Liver (tissue), 9 donors: Measurements from ENCODE around the gene TPH1. TPM values are rescaled to one million over a fixed set of nuclear protein-coding genes. Genes with fewer than 3 reads are reported as not detected.

Source experiments
- DNase-seq: peaks from one replicate; pipeline ENCODE4 v3.0.0-alpha.2; 2017; ENCODE audit warnings: low spot score
- H3K27ac ChIP-seq, 2 donors: one replicate each; pipeline ENCODE4 v1.7.0; 2013; ENCODE audit warnings: inconsistent platforms in 2 of 2, low read length in 2 of 2, control low read depth in 1 of 2, low read depth in 1 of 2, mild to moderate bottlenecking in 1 of 2
- H3K27me3 ChIP-seq, 4 donors: one replicate each; pipeline versions ENCODE4 v1.6.1 to v1.7.0; 2013; ENCODE audit warnings: low read length in 3 of 4, inconsistent platforms in 1 of 4, mild to moderate bottlenecking in 1 of 4, moderate library complexity in 1 of 4; ENCODE audit not compliant: control insufficient read depth in 4 of 4, insufficient read depth in 4 of 4
- H3K36me3 ChIP-seq, 4 donors: one replicate each; pipeline versions ENCODE4 v1.6.1 to v1.7.0; 2013; ENCODE audit warnings: low read length in 3 of 4, mild to moderate bottlenecking in 3 of 4, low read depth in 1 of 4, moderate library complexity in 1 of 4; ENCODE audit not compliant: control insufficient read depth in 4 of 4, insufficient read depth in 3 of 4
- H3K4me1 ChIP-seq, 4 donors: one replicate each; pipeline versions ENCODE4 v1.6.1 to v1.7.0; 2013; ENCODE audit warnings: low read length in 3 of 4, mild to moderate bottlenecking in 3 of 4, moderate library complexity in 1 of 4; ENCODE audit not compliant: control insufficient read depth in 4 of 4, insufficient read depth in 4 of 4
- H3K4me3 ChIP-seq, 3 donors: one replicate each; pipeline versions ENCODE4 v1.6.1 to v1.7.0; 2013; ENCODE audit warnings: low read length in 3 of 3, control low read depth in 1 of 3, low read depth in 1 of 3, mild to moderate bottlenecking in 1 of 3
- H3K9ac ChIP-seq, 2 donors: one replicate each; pipeline ENCODE4 v1.7.0; 2013; ENCODE audit warnings: low read length in 2 of 2, mild to moderate bottlenecking in 2 of 2, moderate library complexity in 2 of 2, control low read depth in 1 of 2, low read depth in 1 of 2
- H3K9me3 ChIP-seq, 4 donors: one replicate each; pipeline versions ENCODE4 v1.6.1 to v1.7.0; 2013; ENCODE audit warnings: low read length in 3 of 4; ENCODE audit not compliant: control insufficient read depth in 4 of 4
- ATF3 ChIP-seq: IDR thresholded peaks from 2 replicates; pipeline ENCODE4 v1.6.1; 2016; ENCODE audit warnings: antibody characterized with exemption
- CTCF ChIP-seq: fragments of 150-350 bp; IDR thresholded peaks from 2 replicates; pipeline ENCODE4 v1.5.1; 2017; ENCODE audit warnings: improper control_type of control experiment, low read depth, low read length; ENCODE audit not compliant: missing input control
- EGR1 ChIP-seq, 2 donors: IDR thresholded peaks; 2 replicates each; pipeline ENCODE4 v1.6.1; 2016 to 2018; ENCODE audit warnings: antibody characterized with exemption in 2 of 2, low read depth in 2 of 2
- FOXA1 ChIP-seq: IDR thresholded peaks from 2 replicates; pipeline ENCODE4 v1.6.1; 2016; ENCODE audit warnings: antibody characterized with exemption
- FOXA2 ChIP-seq: IDR thresholded peaks from 2 replicates; pipeline ENCODE4 v1.6.1; 2016; ENCODE audit warnings: antibody characterized with exemption
- GABPA ChIP-seq, 2 donors: IDR thresholded peaks in 1 of 2; conservative IDR thresholded peaks in 1 of 2; 2 replicates each; pipeline ENCODE4 v1.6.1; 2016; ENCODE audit warnings: antibody characterized with exemption in 2 of 2, mild to moderate bottlenecking in 1 of 2, moderate library complexity in 1 of 2
- HNF4A ChIP-seq, 2 donors: conservative IDR thresholded peaks; 2 replicates each; pipeline ENCODE4 v1.6.1; 2016; ENCODE audit warnings: antibody characterized with exemption in 2 of 2, mild to moderate bottlenecking in 2 of 2
- HNF4G ChIP-seq: IDR thresholded peaks from 2 replicates; pipeline ENCODE4 v1.6.1; 2016; ENCODE audit warnings: antibody characterized with exemption
- JUND ChIP-seq, 2 donors: IDR thresholded peaks; 2 replicates each; pipeline ENCODE4 v1.6.1; 2016; ENCODE audit warnings: antibody characterized with exemption in 2 of 2
- MAX ChIP-seq: IDR thresholded peaks from 2 replicates; pipeline ENCODE4 v1.6.1; 2016; ENCODE audit warnings: antibody characterized with exemption
- NR2F2 ChIP-seq: IDR thresholded peaks from 2 replicates; pipeline ENCODE4 v1.6.1; 2016; ENCODE audit warnings: antibody characterized with exemption
- RAD21 ChIP-seq, 2 donors: IDR thresholded peaks; 2 replicates each; pipeline ENCODE4 v1.6.1; 2016; ENCODE audit warnings: antibody characterized with exemption in 2 of 2, mild to moderate bottlenecking in 2 of 2
- REST ChIP-seq: IDR thresholded peaks from 2 replicates; pipeline ENCODE4 v1.6.1; 2016; ENCODE audit warnings: antibody characterized with exemption, mild to moderate bottlenecking
- RXRA ChIP-seq, 2 donors: IDR thresholded peaks; 2 replicates each; pipeline ENCODE4 v1.6.1; 2017 to 2018; ENCODE audit warnings: antibody characterized with exemption in 2 of 2, mild to moderate bottlenecking in 1 of 2
- SP1 ChIP-seq: IDR thresholded peaks from 2 replicates; pipeline ENCODE4 v1.6.1; 2018; ENCODE audit warnings: antibody characterized with exemption, mild to moderate bottlenecking
- TAF1 ChIP-seq: conservative IDR thresholded peaks from 2 replicates; pipeline ENCODE4 v1.6.1; 2016; ENCODE audit warnings: antibody characterized with exemption, mild to moderate bottlenecking
- YY1 ChIP-seq: IDR thresholded peaks from 2 replicates; pipeline ENCODE4 v1.6.1; 2016; ENCODE audit warnings: antibody characterized with exemption, mild to moderate bottlenecking
- ZBTB33 ChIP-seq: IDR thresholded peaks from 2 replicates; pipeline ENCODE4 v1.6.1; 2016; ENCODE audit warnings: antibody characterized with exemption
- WGBS: extraction: QIAGEN DNeasy Blood & Tissue Kit; methylation state at CpG from one replicate; pipeline ENCODE4 v1.1.7; 2013; 5-methylcytosine and 5-hydroxymethylcytosine counted together
- polyA plus RNA-seq, 2 donors: library from polyadenylated mRNA; stranded (reverse) in 1 of 2; unstranded in 1 of 2; fragments of 200-250 nt in 1 of 2; fragments of >200 nt in 1 of 2; fragmentation: Nextera tagmentation in 1 of 2; extraction: Ambion mirVana in 1 of 2; gene quantifications; one replicate each; pipeline versions ENCODE4 v1.2.1 to v1.2.3, GENCODE V29; 2013 to 2015
- total RNA-seq, 2 donors: library from RNA; depleted of rRNA; stranded (reverse); fragments of >200 nt; gene quantifications; one replicate each; pipeline ENCODE4 v1.2.3, GENCODE V29; 2014
- donor health status: healthy.
- donor health status: healthy.
- donor health status: healthy.
- donor health status: healthy.
- donor health status: healthy.

Gene TPH1
- total and polyA plus RNA-seq, 4 donors: 0.01 to 0.19 (median 0.10) TPM

- Histone ChIP-seq H3K27ac (no peak overlapping the region), H3K9ac (no peak overlapping the region), H3K36me3 (peaks cover 4 to 50% (median 29%) of the 10 kb centered on the region in 4 donors), H3K4me3 (no peak overlapping the region), H3K27me3 (no peaks in the 10 kb centered on the region), H3K4me1 (no peaks in the 10 kb centered on the region), H3K9me3 (no peaks in the 10 kb centered on the region)
- no peak for DNase-seq
- TF ChIP-seq RAD21 (IDR thresholded peaks at IDR 0.05) (no peak), RXRA (IDR thresholded peaks at IDR 0.05) (no peak), SP1 (no peak), REST (no peak), HNF4A (conservative IDR thresholded peaks at IDR 0.05) (no peak), TAF1 (no peak), HNF4G (no peak), ZBTB33 (no peak), YY1 (no peak), JUND (IDR thresholded peaks at IDR 0.05) (no peak), GABPA (IDR thresholded peaks at IDR 0.05 in 1 of 2, conservative IDR thresholded peaks at IDR 0.05 in 1 of 2) (no peak), FOXA1 (no peak), FOXA2 (no peak), EGR1 (IDR thresholded peaks at IDR 0.05; ENCODE audit: low read depth in 2 of 2) (no peak), ATF3 (no peak), CTCF (no peak), NR2F2 (no peak), MAX (no peak)
- WGBS: 96% methylated on average over 2 of the region's 2 CpGs
Measured at GRCh38 chr11:18091731-18092130, 45.7 kb upstream of the TPH1 start.
